OCI-LY7 (cell line): ENCODE results near the gene POLR2L.

Experiments
- EZH2phosphoT487 ChIP-seq: fragments of 200-600 bp; sonication (generic); IDR thresholded peaks from 2 replicates; pipeline ENCODE4 v1.6.1; 2018; ENCODE audit warnings: low read depth, borderline replicate concordance, mild to moderate bottlenecking, mixed run types, antibody characterized with exemption, low read length, moderate library complexity, mixed read lengths
- TF ChIP-seq, protein P1 (sequence below): fragments of 200-600 bp; sonication (generic); conservative IDR thresholded peaks from 2 replicates; pipeline ENCODE4 v1.5.1; 2014; ENCODE audit warnings: mild to moderate bottlenecking, antibody characterized with exemption, low read length, moderate library complexity, mixed read lengths

DNA sequence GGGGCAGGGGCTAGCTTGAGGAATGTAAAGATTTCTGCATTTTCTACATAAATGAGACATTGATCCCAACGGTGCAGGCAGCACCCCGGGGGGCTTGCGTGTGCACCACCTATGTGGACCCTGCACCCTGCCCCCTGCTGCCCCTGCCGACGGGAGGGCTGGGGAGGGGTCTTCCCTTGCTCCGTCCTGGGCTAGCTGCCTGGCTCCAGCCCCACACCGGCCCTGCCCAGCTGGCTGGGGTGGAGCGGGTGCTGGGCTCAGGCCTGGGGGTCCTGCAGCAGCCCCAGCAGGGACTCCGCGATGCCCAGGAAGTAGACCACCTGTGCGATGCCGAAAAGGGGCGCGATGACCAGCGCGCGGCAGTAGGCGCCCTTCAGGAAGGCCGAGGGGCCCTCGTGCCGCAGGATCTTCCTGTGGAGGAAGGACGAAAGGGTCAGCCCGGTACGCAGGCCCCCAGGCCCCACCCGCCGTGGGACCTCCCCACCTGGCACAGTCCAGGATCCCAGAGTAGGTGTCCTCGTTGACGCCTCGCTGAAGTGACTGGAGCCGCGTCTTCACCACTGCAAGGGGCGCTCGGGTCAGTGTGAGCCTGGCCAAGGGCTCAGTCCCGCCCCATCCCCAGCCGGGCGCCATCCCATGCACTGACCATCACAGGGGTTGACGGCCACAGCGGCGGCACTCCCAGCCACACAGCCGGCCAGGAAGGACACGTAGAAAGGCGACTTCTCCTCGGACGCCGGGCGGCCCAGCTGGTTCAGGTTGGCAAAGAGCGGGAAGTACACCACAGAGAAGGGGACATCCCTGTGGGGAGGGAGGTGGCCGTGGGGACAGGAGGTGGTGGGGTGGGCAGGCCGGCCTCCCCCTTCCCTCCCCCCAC is 50.4 kb downstream of the POLR2L start:
- TF ChIP-seq, protein P1, sequence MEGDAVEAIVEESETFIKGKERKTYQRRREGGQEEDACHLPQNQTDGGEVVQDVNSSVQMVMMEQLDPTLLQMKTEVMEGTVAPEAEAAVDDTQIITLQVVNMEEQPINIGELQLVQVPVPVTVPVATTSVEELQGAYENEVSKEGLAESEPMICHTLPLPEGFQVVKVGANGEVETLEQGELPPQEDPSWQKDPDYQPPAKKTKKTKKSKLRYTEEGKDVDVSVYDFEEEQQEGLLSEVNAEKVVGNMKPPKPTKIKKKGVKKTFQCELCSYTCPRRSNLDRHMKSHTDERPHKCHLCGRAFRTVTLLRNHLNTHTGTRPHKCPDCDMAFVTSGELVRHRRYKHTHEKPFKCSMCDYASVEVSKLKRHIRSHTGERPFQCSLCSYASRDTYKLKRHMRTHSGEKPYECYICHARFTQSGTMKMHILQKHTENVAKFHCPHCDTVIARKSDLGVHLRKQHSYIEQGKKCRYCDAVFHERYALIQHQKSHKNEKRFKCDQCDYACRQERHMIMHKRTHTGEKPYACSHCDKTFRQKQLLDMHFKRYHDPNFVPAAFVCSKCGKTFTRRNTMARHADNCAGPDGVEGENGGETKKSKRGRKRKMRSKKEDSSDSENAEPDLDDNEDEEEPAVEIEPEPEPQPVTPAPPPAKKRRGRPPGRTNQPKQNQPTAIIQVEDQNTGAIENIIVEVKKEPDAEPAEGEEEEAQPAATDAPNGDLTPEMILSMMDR = no peak
- TF ChIP-seq EZH2phosphoT487 = no peak
